Activated CD4-positive, alpha-beta T cell treated with anti-CD3 and anti-CD28 coated beads for 24 hours (primary cell): Measurements from ENCODE around the gene GRIK3.
"Not testable (repeated sequence)": the region's sequence is repeated elsewhere in the genome, so short reads cannot be mapped to it uniquely, and the experiment has no call there.

Experiments used
- DNase-seq, 2 donors: peaks; one replicate each; pipeline ENCODE4 v3.0.0-alpha.2; 2020; ENCODE audit warnings: low read depth in 2 of 2

GRIK3 gene

GRCh38 chr1:37034121-37035013 is at the start of gene GRIK3:
Gene GRIK3 (minus strand): TSS chr1:37034515. CDS start chr1:37034108, 407 bp downstream.
- no peak for DNase-seq

GRCh38 chr1:37084013-37084412 is 49.7 kb upstream of the GRIK3 start:
- DNase-seq = no peak

- no peak for DNase-seq
Observed at GRCh38 chr1:37083603-37084002, 49.3 kb upstream of the GRIK3 start.

DNA sequence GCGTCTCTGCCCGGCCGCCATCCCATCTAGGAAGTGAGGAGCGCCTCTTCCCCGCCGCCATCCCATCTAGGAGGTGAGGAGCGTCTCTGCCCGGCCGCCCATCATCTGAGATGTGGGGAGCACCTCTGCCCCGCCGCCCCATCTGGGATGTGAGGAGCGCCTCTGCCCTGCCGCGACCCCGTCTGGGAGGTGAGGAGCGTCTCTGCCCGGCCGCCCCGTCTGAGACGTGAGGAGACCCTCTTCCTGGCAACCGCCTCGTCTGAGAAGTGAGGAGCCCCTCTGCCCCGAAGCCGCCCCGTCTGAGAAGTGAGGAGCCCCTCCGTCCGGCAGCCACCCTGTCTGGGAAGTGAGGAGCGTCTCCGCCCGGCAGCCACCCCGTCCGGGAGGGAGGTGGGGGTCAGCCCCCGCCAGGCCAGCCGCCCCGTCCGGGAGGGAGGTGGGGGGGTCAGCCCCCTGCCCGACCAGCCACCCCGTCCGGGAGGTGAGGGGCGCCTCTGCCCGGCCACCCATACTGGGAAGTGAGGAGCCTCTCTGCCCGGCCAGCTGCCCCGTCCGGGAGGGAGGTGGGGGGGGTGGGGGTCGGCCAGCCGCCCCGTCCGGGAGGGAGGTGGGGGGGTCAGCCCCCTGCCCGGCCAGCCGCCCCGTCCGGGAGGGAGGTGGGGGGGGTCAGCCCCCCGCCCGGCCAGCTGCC is 46.1 kb upstream of the GRIK3 start:
- DNase-seq = not testable (repeated sequence)

DNA sequence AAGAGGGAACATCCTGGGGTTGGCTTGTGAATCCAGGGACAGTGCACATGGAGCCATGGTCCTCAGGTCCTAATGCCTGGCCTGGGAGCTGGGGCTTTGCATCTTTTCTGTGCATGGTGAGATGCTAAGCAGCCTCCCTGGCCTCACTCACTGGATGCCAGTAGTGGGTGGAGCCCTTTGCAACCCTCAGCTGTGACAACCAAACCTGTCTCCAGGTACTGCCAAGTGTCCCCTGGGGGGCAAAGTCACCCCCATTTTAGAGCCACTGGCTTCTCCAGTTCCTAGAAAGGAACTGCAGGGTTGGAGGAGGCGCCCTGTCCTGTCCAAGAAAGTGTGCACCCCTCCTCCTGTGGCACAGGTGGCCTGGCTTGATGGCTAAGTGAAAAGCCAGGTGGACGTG is 44.6 kb upstream of the GRIK3 start:
- DNase-seq = no peak

- DNase-seq = no peak
Observed at GRCh38 chr1:37076168-37076567, 41.9 kb upstream of the GRIK3 start.

DNA sequence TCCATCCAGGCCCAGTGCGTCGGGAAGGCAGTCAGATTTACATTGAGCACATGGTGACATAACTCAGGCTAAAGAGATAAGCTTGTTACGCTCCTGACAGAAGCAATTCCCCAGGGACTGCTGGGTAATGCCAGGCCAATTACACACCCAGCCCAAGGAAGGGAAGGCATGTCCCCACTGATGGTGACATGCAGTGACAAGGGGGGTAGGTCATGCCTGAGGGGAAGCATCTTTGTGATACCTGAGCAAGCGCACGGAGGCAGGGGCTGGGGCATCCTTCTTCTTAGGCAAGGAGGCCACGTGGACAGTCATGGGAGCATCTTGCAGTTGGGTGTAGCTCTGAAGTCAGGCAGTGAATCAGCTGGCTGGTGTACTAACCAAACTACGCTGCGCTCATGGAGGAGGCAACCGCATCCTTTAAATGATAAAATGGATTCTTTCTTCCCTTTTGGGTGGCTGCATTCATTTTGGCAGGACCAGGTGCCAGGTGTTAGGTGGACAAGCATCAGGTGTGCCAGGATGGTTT is 39.6 kb upstream of the GRIK3 start:
- DNase-seq = no peak

- DNase-seq = no peak
Observed at GRCh38 chr1:37073152-37073853, 39.0 kb upstream of the GRIK3 start.

GRCh38 chr1:37071829-37072228 is 37.5 kb upstream of the GRIK3 start:
- no peak for DNase-seq

GRCh38 chr1:37070126-37070525 is 35.8 kb upstream of the GRIK3 start:
- DNase-seq = no peak

GRCh38 chr1:37069406-37069805 is 35.1 kb upstream of the GRIK3 start:
- DNase-seq = no peak

- DNase-seq = no peak
Observed at GRCh38 chr1:37068897-37069296, 34.6 kb upstream of the GRIK3 start.

GRCh38 chr1:37068260-37068659 is 33.9 kb upstream of the GRIK3 start:
- no peak for DNase-seq

- DNase-seq = no peak
Observed at GRCh38 chr1:37064039-37064438, 29.7 kb upstream of the GRIK3 start.

GRCh38 chr1:37059346-37059745 is 25.0 kb upstream of the GRIK3 start:
- DNase-seq = no peak

DNA sequence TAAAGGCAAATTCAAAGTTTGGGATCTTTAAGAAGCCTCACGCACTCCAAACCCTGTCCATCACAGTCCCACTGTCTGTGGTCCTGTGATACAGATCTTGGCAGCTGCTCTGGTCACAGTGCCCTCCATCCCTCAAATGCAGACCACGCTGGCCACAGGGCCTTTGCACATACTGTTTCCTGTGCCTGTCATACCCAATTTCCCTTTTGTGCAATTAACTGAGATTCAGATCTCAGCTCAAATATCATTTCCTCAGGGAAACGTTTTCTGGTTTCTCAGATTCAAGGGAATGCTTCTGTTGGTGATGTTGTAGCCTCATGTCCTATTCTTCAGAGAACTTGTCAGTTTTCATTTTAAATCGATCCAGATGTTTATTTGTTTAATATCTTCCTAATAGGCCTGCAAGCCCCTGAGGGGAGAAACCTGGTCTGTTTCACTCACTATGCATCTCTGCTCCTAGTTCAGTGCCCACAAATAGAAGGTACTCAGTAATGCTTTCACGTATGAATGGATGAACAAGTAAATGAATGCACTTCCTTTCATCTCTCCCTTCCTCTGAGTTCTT is 24.2 kb upstream of the GRIK3 start:
- no peak for DNase-seq

- no peak for DNase-seq
Observed at GRCh38 chr1:37056325-37056724, 22.0 kb upstream of the GRIK3 start.

DNA sequence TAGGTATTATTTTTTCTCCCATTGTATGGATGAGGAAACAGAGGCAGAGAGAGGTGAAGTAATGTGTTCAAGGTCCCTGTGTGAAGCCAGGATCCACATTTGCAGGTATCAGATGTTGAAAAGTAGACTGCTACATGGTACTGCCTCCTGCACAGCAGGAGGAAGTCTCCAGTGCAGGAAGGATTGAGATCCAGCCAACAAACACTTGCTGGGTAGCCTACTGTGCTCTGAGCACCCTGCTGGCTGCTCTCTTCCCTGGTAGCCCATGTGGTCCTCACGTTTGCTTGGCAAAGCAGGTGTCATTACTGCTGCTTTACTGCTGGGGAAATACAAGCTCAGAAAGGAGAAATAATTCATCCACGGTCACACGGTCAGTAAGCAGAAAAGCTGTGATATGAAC is 21.3 kb upstream of the GRIK3 start:
- no peak for DNase-seq

DNA sequence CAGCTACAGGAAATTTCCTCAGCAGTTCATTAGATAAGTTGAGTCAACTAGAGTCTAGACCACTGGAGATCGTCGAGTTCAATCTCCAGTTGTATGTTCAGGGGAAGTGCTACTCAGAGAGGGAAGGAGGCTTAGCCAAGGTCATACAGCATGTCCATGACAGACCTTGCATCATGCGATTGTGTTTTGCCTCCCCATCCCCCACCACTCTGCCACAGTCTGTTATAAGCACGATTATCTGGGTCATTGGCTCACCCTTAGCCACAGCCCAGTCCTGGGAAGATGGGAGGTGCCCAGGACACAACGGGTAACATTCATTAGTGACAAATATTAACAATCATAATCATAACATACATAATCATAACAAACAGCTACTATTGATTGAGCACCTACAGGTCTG is 18.9 kb upstream of the GRIK3 start:
- no peak for DNase-seq

- DNase-seq = no peak
Observed at GRCh38 chr1:37052120-37052519, 17.8 kb upstream of the GRIK3 start.

DNA sequence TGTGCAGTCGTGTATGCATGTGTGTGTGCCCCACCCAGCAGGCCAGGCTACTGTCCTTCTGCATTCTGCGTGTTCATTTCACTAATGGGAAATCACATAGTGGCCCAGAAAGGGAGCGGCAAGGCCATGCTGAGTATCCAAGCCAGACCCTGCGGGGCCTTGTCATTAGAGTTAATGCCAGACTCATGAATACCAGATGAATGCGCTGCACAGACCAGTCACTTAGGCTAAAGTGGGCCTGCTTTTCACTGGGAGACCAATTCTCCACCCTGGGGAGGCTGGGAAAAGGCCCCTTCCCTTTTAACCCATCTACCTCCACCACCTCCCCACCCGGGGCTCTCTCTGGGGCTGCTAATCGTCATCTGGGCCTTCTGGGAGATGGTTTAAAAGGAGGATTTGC is 17.0 kb upstream of the GRIK3 start:
- DNase-seq = no peak

- no peak for DNase-seq
Observed at GRCh38 chr1:37047542-37047941, 13.2 kb upstream of the GRIK3 start.
